ENCODE results near the gene FHIT.

The FHIT gene

GRCh38 chr3:61157414-61157813 is 93.8 kb downstream of the FHIT start:
- Histone ChIP-seq H3K27me3 (no peaks in the 10 kb centered on the region), H3K27ac (no peak overlapping the region), H4K20me1 (no peaks in the 10 kb centered on the region), H3K36me3 (no peaks in the 10 kb centered on the region), H3K4me2 (no peak overlapping the region), H3K4me3 (no peak overlapping the region), H3K4me1 (0 out of 2 replicates have a peak, but pooled peaks cover 4% of the 10 kb centered on the region), H3K9me3 (no peaks in the 10 kb centered on the region), H3K9ac (no peak overlapping the region)
- TF ChIP-seq Cebpa-rat (IDR thresholded peaks at IDR 0.05) = no peak

GRCh38 chr3:61155701-61156292 is 95.5 kb downstream of the FHIT start:
- H3K36me3 ChIP-seq = no peaks in the 10 kb centered on the region
- H3K4me2 ChIP-seq = no peak overlapping the region
- no peak overlapping the region for H3K27ac ChIP-seq
- no peak for TF ChIP-seq Cebpa-rat (IDR thresholded peaks at IDR 0.05)
- no peaks in the 10 kb centered on the region for H4K20me1 ChIP-seq
- H3K27me3 ChIP-seq = no peaks in the 10 kb centered on the region
- no peak overlapping the region for H3K9ac ChIP-seq
- 0 out of 2 replicates have a peak, but pooled peaks cover 4% of the 10 kb centered on the region for H3K4me1 ChIP-seq
- no peaks in the 10 kb centered on the region for H3K9me3 ChIP-seq
- H3K4me3 ChIP-seq = no peak overlapping the region

DNA sequence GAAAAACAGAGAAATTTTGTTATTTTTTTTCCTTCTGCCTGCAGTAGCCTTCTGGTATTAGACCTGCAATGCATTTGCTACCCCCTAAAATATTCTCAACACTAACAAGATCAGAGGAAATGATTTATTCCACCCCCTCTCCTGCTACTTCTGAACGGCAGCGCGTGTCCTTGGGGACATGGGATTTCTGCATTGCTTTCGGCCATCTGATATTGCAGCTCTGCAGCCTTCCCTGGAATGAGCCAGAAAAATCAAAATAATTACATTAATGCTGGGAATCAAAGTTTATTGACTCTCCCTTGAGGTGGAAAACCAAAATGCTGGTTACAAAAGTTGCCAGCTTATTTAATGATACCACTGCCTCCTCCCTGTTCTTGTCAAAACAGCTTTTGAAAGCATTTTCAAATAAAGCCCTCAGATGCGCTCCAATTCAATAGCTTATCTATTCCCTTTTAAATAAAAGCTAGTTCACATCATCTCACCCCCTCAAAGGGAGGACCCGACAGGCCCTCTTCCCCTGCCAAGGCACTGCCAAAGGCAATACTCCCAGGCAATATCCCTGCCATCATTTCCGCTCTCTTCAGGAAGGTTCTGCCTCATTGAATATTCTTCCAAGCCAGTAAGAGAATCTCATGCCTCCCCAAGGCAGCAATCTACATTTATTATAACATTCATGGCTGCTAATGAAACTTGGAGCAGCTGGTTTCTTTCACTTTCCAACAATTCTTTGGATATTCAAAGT is 96.6 kb downstream of the FHIT start:
- H3K9ac ChIP-seq = no peak overlapping the region
- no peak overlapping the region for H3K4me3 ChIP-seq
- no peaks in the 10 kb centered on the region for H3K9me3 ChIP-seq
- H3K27ac ChIP-seq = no peak overlapping the region
- H3K4me1 ChIP-seq = 0 out of 2 replicates have a peak, but pooled peaks cover 4% of the 10 kb centered on the region
- no peaks in the 10 kb centered on the region for H3K36me3 ChIP-seq
- H4K20me1 ChIP-seq = no peaks in the 10 kb centered on the region
- H3K27me3 ChIP-seq = no peaks in the 10 kb centered on the region
- no peak overlapping the region for H3K4me2 ChIP-seq
- TF ChIP-seq Cebpa-rat (IDR thresholded peaks at IDR 0.05) = no peak

DNA sequence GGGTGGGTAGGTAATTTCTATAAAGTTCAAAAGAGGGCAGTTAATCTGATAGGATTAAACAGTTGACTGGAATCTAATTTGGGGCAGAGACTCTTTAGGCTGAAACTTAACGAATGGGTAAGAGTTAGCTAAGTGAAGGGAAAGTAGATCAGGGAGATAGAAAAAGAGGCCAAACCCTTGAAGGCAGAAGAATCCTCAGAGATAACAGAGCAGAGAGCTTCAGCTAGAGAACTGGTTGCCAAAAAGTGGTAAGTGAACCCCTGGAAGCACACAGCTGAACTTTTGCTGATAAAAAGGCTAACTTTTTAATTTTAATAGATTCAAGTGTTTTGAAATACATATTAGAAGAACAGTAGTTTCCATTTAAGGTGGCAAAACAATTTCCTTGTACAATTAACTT is 99.2 kb downstream of the FHIT start:
- Histone ChIP-seq H3K9ac (no peak overlapping the region), H3K4me1 (no peaks in the 10 kb centered on the region), H3K4me3 (no peak overlapping the region), H3K27me3 (no peaks in the 10 kb centered on the region), H4K20me1 (no peaks in the 10 kb centered on the region), H3K27ac (no peak overlapping the region), H3K4me2 (no peak overlapping the region), H3K9me3 (no peaks in the 10 kb centered on the region), H3K36me3 (no peaks in the 10 kb centered on the region)
- TF ChIP-seq Cebpa-rat (IDR thresholded peaks at IDR 0.05) = no peak

- Histone ChIP-seq H3K36me3 (no peaks in the 10 kb centered on the region), H3K4me2 (no peak overlapping the region), H3K4me1 (no peaks in the 10 kb centered on the region), H3K27ac (no peak overlapping the region), H3K27me3 (no peaks in the 10 kb centered on the region), H3K9ac (no peak overlapping the region), H4K20me1 (no peaks in the 10 kb centered on the region), H3K4me3 (no peak overlapping the region), H3K9me3 (no peaks in the 10 kb centered on the region)
- no peak for TF ChIP-seq Cebpa-rat (IDR thresholded peaks at IDR 0.05)
Observed at GRCh38 chr3:61149236-61149635, 102.0 kb downstream of the FHIT start.

DNA sequence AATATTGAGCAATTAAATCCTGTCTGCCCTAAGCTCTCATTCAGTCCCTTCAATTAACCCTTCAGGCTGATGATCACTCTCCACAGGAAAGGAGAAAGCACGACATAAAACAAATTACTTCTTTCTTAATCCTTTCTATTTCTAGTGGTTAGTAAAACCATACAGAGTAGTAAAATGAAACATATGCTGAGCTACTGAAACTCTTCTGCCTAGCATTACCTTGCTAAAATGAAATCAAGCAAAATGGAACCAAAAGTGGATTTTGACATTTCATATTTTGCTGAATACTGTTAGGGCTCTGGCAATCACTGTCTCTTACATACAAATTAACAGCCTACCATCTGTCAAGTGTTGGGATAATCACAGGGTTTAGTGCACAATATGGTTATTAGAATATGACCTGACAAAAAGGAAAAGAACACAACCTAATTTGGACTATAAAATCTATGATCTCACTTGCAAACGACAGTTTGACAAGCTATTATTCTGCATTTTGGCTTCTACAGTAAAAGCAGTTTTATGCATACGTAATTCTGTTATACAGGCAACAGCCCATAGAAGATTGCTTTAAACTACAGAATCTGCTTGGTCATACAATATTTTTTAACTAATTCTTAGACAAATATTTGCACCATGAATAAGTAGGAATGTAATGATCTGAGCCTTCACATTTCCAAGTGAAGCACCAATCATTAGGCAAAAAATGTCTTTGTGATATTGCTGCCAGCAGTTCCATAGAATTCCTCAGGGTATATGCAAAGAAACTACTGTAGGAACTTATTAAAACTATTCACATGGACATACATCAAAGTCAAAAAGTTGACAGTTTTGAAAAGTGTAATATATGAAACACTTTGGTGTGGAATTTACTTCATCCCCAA is 105.0 kb downstream of the FHIT start:
- no peaks in the 10 kb centered on the region for H3K36me3 ChIP-seq
- H3K27me3 ChIP-seq = no peaks in the 10 kb centered on the region
- H3K27ac ChIP-seq = no peak overlapping the region
- no peaks in the 10 kb centered on the region for H3K9me3 ChIP-seq
- no peak for TF ChIP-seq Cebpa-rat (IDR thresholded peaks at IDR 0.05)
- H3K9ac ChIP-seq = no peak overlapping the region
- no peaks in the 10 kb centered on the region for H3K4me1 ChIP-seq
- no peaks in the 10 kb centered on the region for H4K20me1 ChIP-seq
- H3K4me3 ChIP-seq = no peak overlapping the region
- no peak overlapping the region for H3K4me2 ChIP-seq

DNA sequence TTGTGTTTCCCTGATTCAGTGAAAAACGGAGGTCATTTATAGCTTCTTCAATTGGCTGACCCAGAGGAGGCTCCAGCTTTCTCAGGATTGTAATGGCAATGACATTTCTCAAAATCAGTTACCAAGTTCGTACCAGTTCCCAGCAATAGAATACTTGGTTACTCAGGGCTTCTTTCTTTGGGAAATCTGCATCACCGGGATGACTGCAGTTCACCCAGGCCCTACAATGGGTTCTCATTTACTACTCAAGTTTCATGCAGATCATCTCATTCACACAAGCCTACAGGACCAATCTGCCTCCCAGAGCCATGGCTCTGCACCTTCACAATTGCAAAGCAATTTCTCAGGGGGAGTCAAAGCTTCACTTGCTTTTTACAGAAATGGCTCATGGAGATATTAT is 109.6 kb downstream of the FHIT start:
- no peak overlapping the region for H3K27ac ChIP-seq
- no peaks in the 10 kb centered on the region for H3K27me3 ChIP-seq
- H3K9ac ChIP-seq = no peak overlapping the region
- TF ChIP-seq Cebpa-rat (IDR thresholded peaks at IDR 0.05) = no peak
- H4K20me1 ChIP-seq = no peaks in the 10 kb centered on the region
- no peaks in the 10 kb centered on the region for H3K9me3 ChIP-seq
- H3K4me2 ChIP-seq = no peak overlapping the region
- no peaks in the 10 kb centered on the region for H3K4me1 ChIP-seq
- H3K4me3 ChIP-seq = no peak overlapping the region
- H3K36me3 ChIP-seq = no peaks in the 10 kb centered on the region

DNA sequence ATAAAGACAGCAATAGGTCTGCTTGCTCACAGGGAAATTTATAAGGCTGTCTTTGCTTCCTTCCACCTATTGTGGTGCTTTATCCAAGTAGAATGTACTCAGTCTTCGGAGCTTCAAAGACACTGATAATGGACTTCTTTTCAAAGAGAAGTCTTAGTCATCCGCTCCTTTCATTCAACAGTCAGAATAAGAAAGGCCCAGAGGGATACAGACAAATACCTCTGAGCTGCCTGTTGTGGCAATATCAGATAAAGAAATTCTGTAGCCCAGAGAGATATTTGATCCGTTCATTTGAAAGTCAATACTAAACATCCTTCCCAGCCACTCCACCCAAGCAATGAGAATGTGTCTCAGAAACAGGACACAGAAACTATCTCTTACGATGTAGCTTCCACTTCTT is 110.0 kb downstream of the FHIT start:
- Histone ChIP-seq H3K4me1 (no peaks in the 10 kb centered on the region), H3K9ac (no peak overlapping the region), H3K9me3 (no peaks in the 10 kb centered on the region), H3K27me3 (no peaks in the 10 kb centered on the region), H4K20me1 (no peaks in the 10 kb centered on the region), H3K36me3 (no peaks in the 10 kb centered on the region), H3K4me2 (no peak overlapping the region), H3K27ac (no peak overlapping the region), H3K4me3 (no peak overlapping the region)
- TF ChIP-seq Cebpa-rat (IDR thresholded peaks at IDR 0.05) = no peak

GRCh38 chr3:61139686-61140085 is 111.6 kb downstream of the FHIT start:
- H3K4me2 ChIP-seq = no peak overlapping the region
- H3K27ac ChIP-seq = no peak overlapping the region
- no peaks in the 10 kb centered on the region for H3K4me1 ChIP-seq
- no peaks in the 10 kb centered on the region for H3K36me3 ChIP-seq
- no peaks in the 10 kb centered on the region for H3K27me3 ChIP-seq
- H3K9ac ChIP-seq = no peak overlapping the region
- no peak for TF ChIP-seq Cebpa-rat (IDR thresholded peaks at IDR 0.05)
- no peak overlapping the region for H3K4me3 ChIP-seq
- no peaks in the 10 kb centered on the region for H4K20me1 ChIP-seq
- H3K9me3 ChIP-seq = no peaks in the 10 kb centered on the region

DNA sequence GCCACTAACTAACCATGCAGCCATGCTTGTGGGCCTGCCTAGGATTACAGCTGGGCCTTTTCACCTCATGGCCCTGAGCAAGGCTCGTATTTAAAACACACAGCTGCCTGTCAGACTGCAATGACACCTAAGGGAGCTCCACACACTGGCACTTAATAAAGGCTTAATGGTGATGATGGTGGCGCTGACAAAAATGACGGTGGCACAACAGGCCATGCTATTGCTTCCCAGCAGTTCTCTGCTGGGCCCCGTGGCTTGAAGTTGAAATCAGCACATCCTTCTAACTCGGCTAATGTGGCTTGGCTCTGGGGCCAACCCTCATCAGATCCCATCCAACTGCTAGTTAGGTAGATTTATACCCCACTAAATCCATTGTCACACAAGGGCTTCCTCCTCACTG is 112.9 kb downstream of the FHIT start:
- no peaks in the 10 kb centered on the region for H3K36me3 ChIP-seq
- no peaks in the 10 kb centered on the region for H4K20me1 ChIP-seq
- H3K4me3 ChIP-seq = no peak overlapping the region
- no peaks in the 10 kb centered on the region for H3K4me1 ChIP-seq
- no peaks in the 10 kb centered on the region for H3K9me3 ChIP-seq
- no peak for TF ChIP-seq Cebpa-rat (IDR thresholded peaks at IDR 0.05)
- no peak overlapping the region for H3K4me2 ChIP-seq
- H3K27ac ChIP-seq = no peak overlapping the region
- H3K9ac ChIP-seq = no peak overlapping the region
- H3K27me3 ChIP-seq = no peaks in the 10 kb centered on the region

Data from BLaER1 (cell line).